Testis (tissue), 3 donors: ENCODE results near the gene PRKG1. TPM values are rescaled to one million over a fixed set of nuclear protein-coding genes. Genes with fewer than 3 reads are reported as not detected.

Source experiments
- DNase-seq: peaks from one replicate; pipeline ENCODE4 v3.0.0-alpha.2; 2019
- H3K27ac ChIP-seq, 2 donors: fragments of 200-600 bp; sonication (generic); one replicate each; pipeline ENCODE4 v1.5.1; 2019
- H3K27me3 ChIP-seq: fragments of 200-600 bp; sonication (generic); one replicate; pipeline ENCODE4 v1.5.1; 2019
- H3K36me3 ChIP-seq: fragments of 200-600 bp; sonication (generic); one replicate; pipeline ENCODE4 v1.5.1; 2017; ENCODE audit warnings: low read depth; ENCODE audit errors: missing control alignments
- H3K4me1 ChIP-seq: fragments of 200-600 bp; sonication (generic); one replicate; pipeline ENCODE4 v1.5.1; 2019
- H3K4me3 ChIP-seq, 2 donors: fragments of 200-600 bp; sonication (generic); one replicate each; pipeline ENCODE4 v1.5.1; 2017 to 2019
- H3K9me3 ChIP-seq: fragments of 200-600 bp; sonication (generic); one replicate; pipeline ENCODE4 v1.5.1; 2017
- CTCF ChIP-seq, 3 experiments: fragments of 450-650 bp in 2 of 3; fragments of 200-600 bp in 1 of 3; sonication (generic) in 1 of 3; IDR thresholded peaks; one replicate each; pipeline ENCODE4 v1.5.1; 2016 to 2019; ENCODE audit warnings: antibody characterized with exemption in 3 of 3, mild to moderate bottlenecking in 2 of 3, moderate library complexity in 1 of 3
- POLR2A ChIP-seq: fragments of 450-650 bp; IDR thresholded peaks from one replicate; pipeline ENCODE4 v1.6.1; 2017; ENCODE audit warnings: antibody characterized with exemption, mild to moderate bottlenecking, moderate library complexity
- WGBS, 2 donors: methylation state at CpG; one replicate each; pipeline ENCODE4 v1.1.5; 2018; 5-methylcytosine and 5-hydroxymethylcytosine counted together
- intact Hi-C: fragments of 100-400 bp; cut with DNase I; formaldehyde crosslinking; loops from one replicate; pipeline ENCODE4 v1.15.1; 2023; ENCODE audit warnings: low total_unique reads
- polyA plus RNA-seq: library from polyadenylated mRNA; stranded (reverse); fragments of 350-450 nt; fragmentation: Illumina TruSeq; extraction: RNeasy Lipid Tissue Mini Kit (QIAGEN cat#74804); gene quantifications from one replicate; pipeline ENCODE4 v1.2.3, GENCODE V29; 2014; ENCODE audit warnings: low read depth, low replicate concordance; ENCODE audit not compliant: insufficient read depth
- total RNA-seq, 2 donors: library from RNA; depleted of rRNA; stranded (reverse); fragments of >200 nt; gene quantifications; one replicate each; pipeline ENCODE4 v1.2.3, GENCODE V29; 2016

PRKG1 gene
- total and polyA plus RNA-seq, 3 donors from 2014 or later = 6.3 to 15.3 (median 12.5) TPM

GRCh38 chr10:51892965-51893658 lies 818.8 kb downstream of the PRKG1 start:
- intact Hi-C loops = no loop called here
- H3K4me3 ChIP-seq = no peak overlapping the region
- no peak overlapping the region for H3K27ac ChIP-seq
- no peak for DNase-seq
- H3K36me3 ChIP-seq = no peaks in the 10 kb centered on the region
- H3K4me1 ChIP-seq = peaks cover 10% of the 10 kb centered on the region
- TF ChIP-seq CTCF (IDR thresholded peaks at IDR 0.05) (peak in 1 of 3 experiments; percentile 20), POLR2A (no peak)
- no peaks in the 10 kb centered on the region for H3K27me3 ChIP-seq
- 65 to 74% methylated on average over 1 of the region's 1 CpG for WGBS, 2 donors
- H3K9me3 ChIP-seq = no peaks in the 10 kb centered on the region

GRCh38 chr10:51894771-51895578 lies 820.7 kb downstream of the PRKG1 start:
- 33 to 58% methylated on average over 5 of the region's 5 CpGs for WGBS, 2 donors
- Histone ChIP-seq H3K27me3 (no peaks in the 10 kb centered on the region), H3K4me3 (no peak overlapping the region), H3K27ac (peak overlapping the region; percentile 23 to 75), H3K36me3 (no peaks in the 10 kb centered on the region), H3K9me3 (no peaks in the 10 kb centered on the region), H3K4me1 (peaks cover 10% of the 10 kb centered on the region)
- peak; percentile 57 for DNase-seq
- TF ChIP-seq CTCF (IDR thresholded peaks at IDR 0.05) = no peak
- TF ChIP-seq POLR2A = no peak
- intact Hi-C loops = no loop called here

- intact Hi-C loops = no loop called here
- Histone ChIP-seq H3K4me1 (peaks cover 10% of the 10 kb centered on the region), H3K36me3 (no peaks in the 10 kb centered on the region), H3K9me3 (no peaks in the 10 kb centered on the region), H3K27ac (no peak overlapping the region), H3K4me3 (no peak overlapping the region), H3K27me3 (no peaks in the 10 kb centered on the region)
- WGBS, 2 donors = 32 to 38% methylated on average over 1 of the region's 1 CpG
- TF ChIP-seq CTCF (IDR thresholded peaks at IDR 0.05) = no peak
- no peak for TF ChIP-seq POLR2A
- DNase-seq = no peak
These were observed 822.6 kb downstream of the PRKG1 start for GRCh38 chr10:51896849-51897248.

GRCh38 chr10:51897560-51897959 lies 823.3 kb downstream of the PRKG1 start:
- TF ChIP-seq CTCF (IDR thresholded peaks at IDR 0.05) = no peak
- TF ChIP-seq POLR2A = no peak
- intact Hi-C loops = no loop called here
- Histone ChIP-seq H3K4me1 (peaks cover 10% of the 10 kb centered on the region), H3K27me3 (no peaks in the 10 kb centered on the region), H3K36me3 (no peaks in the 10 kb centered on the region), H3K9me3 (no peaks in the 10 kb centered on the region), H3K4me3 (no peak overlapping the region), H3K27ac (no peak overlapping the region)
- 88 to 91% methylated on average over 1 of the region's 1 CpG for WGBS, 2 donors
- no peak for DNase-seq
